K562 (cell line): ENCODE measurements around the gene IP6K2. TPM values are rescaled to one million over a fixed set of nuclear protein-coding genes. Genes with fewer than 3 reads are reported as not detected.
A peak's percentile ranks its signal among the peaks of the same experiment; 100 is the strongest.
"Not testable (repeated sequence)": the region's sequence is repeated elsewhere in the genome, so short reads cannot be mapped to it uniquely, and the experiment has no call there.

Experiments
- ATAC-seq: fragments of 200-7000 bp; cut with Tn5 transposase; 3 replicates; pipeline ENCODE4 v1.9.1; 2020; ENCODE audit warnings: moderate library complexity
- BruUV-seq: library from RNA; stranded (reverse); fragments of 400-500 nt; replicated peaks from 2 replicates; lab custom pipeline; 2021; lab: Mats Ljungman, UMichigan
- CTCF ChIA-PET: fragments of 300-600 bp; formaldehyde crosslinking; extraction: SDS; loops from one replicate; lab custom pipeline; 2021; ENCODE audit warnings: low intra/inter-chr PET ratio; lab: Yijun Ruan, JAX
- POLR2A ChIA-PET: fragments of 300-600, 350-650 bp; sonication (Branson Sonifier 250); formaldehyde crosslinking; extraction: SDS; loops from one replicate; lab custom pipeline; 2021; ENCODE audit warnings: antibody characterized with exemption, inconsistent platforms; lab: Yijun Ruan, JAX
- DNase-seq, 4 experiments: peaks; one replicate each; pipeline versions ENCODE4 v3.0.0 to v3.0.0-alpha.2; 2011 to 2018; ENCODE audit warnings: low spot score in 3 of 4, mixed read lengths in 3 of 4; ENCODE audit errors: extremely low read depth in 1 of 4
- FAIRE-seq: peaks from 2 replicates; lab custom pipeline; 2011; peaks lifted over from hg19 to GRCh38; lab: Jason Lieb, UNC
- H2AFZ ChIP-seq: 2 replicates; pipeline ENCODE4 v1.6.0; 2011; ENCODE audit warnings: low read depth, low read length, control low read depth, inconsistent platforms
- H3K27ac ChIP-seq: fragments of 200-600 bp; 3 replicates; pipeline ENCODE4 v1.8.0; 2011; ENCODE audit warnings: low read depth, mild to moderate bottlenecking, control low read depth, inconsistent platforms, low read length, moderate library complexity, mixed read lengths; ENCODE audit errors: extremely low read depth
- H3K27me3 ChIP-seq, 2 experiments: fragments of 300-600 bp in 1 of 2; 2 replicates in 1 of 2; 3 replicates in 1 of 2; pipeline versions ENCODE4 v1.6.0 to v1.8.0; 2011; ENCODE audit warnings: inconsistent platforms in 2 of 2, low read length in 2 of 2, mild to moderate bottlenecking in 1 of 2, mixed read lengths in 1 of 2, moderate library complexity in 1 of 2; ENCODE audit not compliant: control insufficient read depth in 2 of 2, insufficient read depth in 2 of 2
- H3K36me3 ChIP-seq: fragments of 300-600 bp; 3 replicates; pipeline ENCODE4 v1.8.0; 2011; ENCODE audit warnings: mild to moderate bottlenecking, low read length, inconsistent platforms; ENCODE audit not compliant: control insufficient read depth, insufficient read depth
- H3K4me1 ChIP-seq, 2 experiments: fragments of 200-600 bp in 1 of 2; replicated peaks in 1 of 2; 2 replicates in 1 of 2; 3 replicates in 1 of 2; pipeline versions ENCODE4 v1.5.1 to v1.8.0; 2011; ENCODE audit warnings: inconsistent platforms in 2 of 2, low read length in 2 of 2, mild to moderate bottlenecking in 1 of 2, mixed read lengths in 1 of 2, moderate library complexity in 1 of 2; ENCODE audit not compliant: control insufficient read depth in 2 of 2, insufficient read depth in 2 of 2
- H3K4me2 ChIP-seq: 2 replicates; pipeline ENCODE4 v1.6.1; 2011; ENCODE audit warnings: low read length, control low read depth, inconsistent platforms, mixed read lengths; ENCODE audit not compliant: insufficient read depth
- H3K4me3 ChIP-seq: fragments of 200-600 bp; sonication (generic), shearing (Covaris generic); 2 replicates; pipeline ENCODE4 v1.5.1; 2016; ENCODE audit warnings: control low read depth, inconsistent platforms
- H3K79me2 ChIP-seq: fragments of 200-600 bp; 3 replicates; pipeline ENCODE4 v1.8.0; 2011; ENCODE audit warnings: low read length, inconsistent platforms; ENCODE audit not compliant: control insufficient read depth, insufficient read depth
- H3K9ac ChIP-seq, 2 experiments: 2 replicates each; pipeline versions ENCODE4 v1.6.0 to v1.6.1; 2011; ENCODE audit warnings: low read depth in 2 of 2, low read length in 2 of 2, control low read depth in 1 of 2, inconsistent platforms in 1 of 2, mild to moderate bottlenecking in 1 of 2, mixed read lengths in 1 of 2; ENCODE audit not compliant: insufficient read depth in 1 of 2
- H3K9me1 ChIP-seq: one replicate; pipeline ENCODE4 v1.6.0; 2011; ENCODE audit warnings: inconsistent platforms, mild to moderate bottlenecking, low read length, moderate library complexity; ENCODE audit not compliant: control insufficient read depth, insufficient read depth
- H3K9me3 ChIP-seq: replicated peaks from 2 replicates; pipeline ENCODE4 v1.5.1; 2011; ENCODE audit warnings: low read depth, low read length, inconsistent platforms; ENCODE audit not compliant: control insufficient read depth, insufficient read depth
- H4K20me1 ChIP-seq: replicated peaks from 2 replicates; pipeline ENCODE4 v1.6.1; 2011; ENCODE audit warnings: low read length, inconsistent platforms, mixed read lengths; ENCODE audit not compliant: control insufficient read depth, insufficient read depth
- CBX3 ChIP-seq, 2 experiments: IDR thresholded peaks; 1 replicate in 1 of 2; 2 replicates in 1 of 2; pipeline ENCODE4 v1.6.1; 2012; ENCODE audit warnings: inconsistent platforms in 2 of 2, low read length in 2 of 2, borderline replicate concordance in 1 of 2, control low read depth in 1 of 2
- CBX5 ChIP-seq: IDR thresholded peaks from 2 replicates; pipeline ENCODE4 v1.6.1; 2014; ENCODE audit warnings: low read depth, borderline replicate concordance
- TRIM24 ChIP-seq, 2 experiments: fragments of 450-650 bp; IDR thresholded peaks; 2 replicates each; pipeline ENCODE4 v1.6.1; 2016
- TRIM28 ChIP-seq: fragments of 450-650 bp; IDR thresholded peaks from 2 replicates; pipeline ENCODE4 v1.6.1; 2017
- ZNF280A ChIP-seq: fragments of 450-650 bp; IDR thresholded peaks from 2 replicates; pipeline ENCODE4 v1.6.1; 2018; ENCODE audit warnings: mild to moderate bottlenecking, low read depth; ENCODE audit not compliant: partially characterized antibody
- ZNF75A ChIP-seq: fragments of 450-650 bp; formaldehyde crosslinking; IDR thresholded peaks from 2 replicates; pipeline ENCODE4 v1.4.0; 2020; ENCODE audit warnings: mild to moderate bottlenecking
- WGBS: fragments of 100-300 bp; shearing (Covaris generic); methylation state at CpG from one replicate; pipeline ENCODE4 v1.1.6; 2016; ENCODE audit warnings: low coverage, mixed read lengths; ENCODE audit not compliant: insufficient coverage; ENCODE audit errors: missing lambda C conversion rate; 5-methylcytosine and 5-hydroxymethylcytosine counted together
- in situ Hi-C: fragments of 300-500 bp; cut with MboI; formaldehyde crosslinking; loops from 4 replicates; pipeline ENCODE4 v1.15.0; 2018; ENCODE audit warnings: inconsistent platforms, mixed read lengths
- intact Hi-C: fragments of 100-400 bp; cut with micrococcal nuclease; formaldehyde crosslinking; loops from 2 replicates; pipeline ENCODE4 v1.14.2; 2022
- polyA plus RNA-seq, 8 experiments: library from polyadenylated mRNA; depleted of rRNA in 4 of 8; stranded (reverse) in 5 of 8; unstranded in 3 of 8; fragments of >200 nt; fragmentation: Nextera tagmentation in 2 of 8; fragmentation: Illumina TruSeq in 1 of 8; extraction: Ambion mirVana in 2 of 8; extraction: Trizol in 1 of 8; gene quantifications; 2 replicates each; pipeline versions ENCODE4 v1.2.1 to v1.2.3, GENCODE V29; 2011 to 2014; ENCODE audit warnings: inconsistent platforms in 1 of 8, missing spikeins in 1 of 8
- total RNA-seq, 7 experiments: library from RNA; depleted of rRNA in 6 of 7; stranded (reverse); fragments of >200 nt in 6 of 7; fragmentation: Illumina TruSeq in 2 of 7; extraction: Trizol in 2 of 7; gene quantifications; 2 replicates each; pipeline versions ENCODE4 v1.2.1 to v1.2.3, GENCODE V29; 2011 to 2021; ENCODE audit warnings: low replicate concordance in 1 of 7
- TF ChIP-seq, protein P1 (sequence below): fragments of 450-650 bp; IDR thresholded peaks from 2 replicates; pipeline ENCODE4 v1.6.1; 2016

IP6K2 gene
- total and polyA plus RNA-seq, 9 of the 15 experiments (the other 6 are each of a cell fraction or from before 2014, with no cell fraction given) = 19.6 to 78.1 (median 48.0) TPM

GRCh38 chr3:48725185-48725855, 8.3 kb upstream of the IP6K2 start:
- 36% methylated on average over 6 of the region's 8 CpGs for WGBS
- BruUV-seq, H3K27me3 ChIP-seq, H3K4me1 ChIP-seq, H2AFZ ChIP-seq, H3K9ac ChIP-seq, H3K27ac ChIP-seq, H3K79me2 ChIP-seq, H3K4me2 ChIP-seq, DNase-seq, H3K4me3 ChIP-seq, FAIRE-seq, H3K36me3 ChIP-seq, intact Hi-C loops, H3K9me1 ChIP-seq, CTCF ChIA-PET, H3K9me3 ChIP-seq, ATAC-seq, H4K20me1 ChIP-seq, in situ Hi-C loops: not testable (repeated sequence)
- POLR2A ChIA-PET = interaction anchor here (1.9 kb wide), 1 partner anchor 8 kb away, joined by 6 read pairs; the partner anchor contains the start of gene IP6K2
- TF ChIP-seq, protein P1, sequence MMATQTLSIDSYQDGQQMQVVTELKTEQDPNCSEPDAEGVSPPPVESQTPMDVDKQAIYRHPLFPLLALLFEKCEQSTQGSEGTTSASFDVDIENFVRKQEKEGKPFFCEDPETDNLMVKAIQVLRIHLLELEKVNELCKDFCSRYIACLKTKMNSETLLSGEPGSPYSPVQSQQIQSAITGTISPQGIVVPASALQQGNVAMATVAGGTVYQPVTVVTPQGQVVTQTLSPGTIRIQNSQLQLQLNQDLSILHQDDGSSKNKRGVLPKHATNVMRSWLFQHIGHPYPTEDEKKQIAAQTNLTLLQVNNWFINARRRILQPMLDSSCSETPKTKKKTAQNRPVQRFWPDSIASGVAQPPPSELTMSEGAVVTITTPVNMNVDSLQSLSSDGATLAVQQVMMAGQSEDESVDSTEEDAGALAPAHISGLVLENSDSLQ = peak; percentile 46; the same call in 1 of the 2 replicates
- TF ChIP-seq CBX5 = peak; percentile 69; the same call in 1 of the 2 replicates
- TF ChIP-seq ZNF280A = peak; percentile 39
- peak; percentile 75 for TF ChIP-seq TRIM28
- peak in 1 of 2 experiments; percentile 34; a peak in 1 of 3 replicates for TF ChIP-seq CBX3 (IDR thresholded peaks at IDR 0.05; ENCODE audit: borderline replicate concordance in 1 of 2, low read length in 2 of 2)
- peak; percentile 54; the same call in 1 of the 2 replicates for TF ChIP-seq ZNF75A (CRISPR knock-in tag)
- peak; percentile 24 to 26; a peak in 2 of 4 replicates for TF ChIP-seq TRIM24 (IDR thresholded peaks at IDR 0.05)
